PC-3 (cell line): ENCODE data around the gene PIMREG.

Experiments
- EZH2phosphoT487 ChIP-seq: fragments of 300-600 bp; sonication (generic); IDR thresholded peaks from 2 replicates; pipeline ENCODE4 v1.6.1; 2018; ENCODE audit warnings: mild to moderate bottlenecking, antibody characterized with exemption, low read length, borderline replicate concordance
- TF ChIP-seq, protein P1 (sequence below): fragments of 300-600 bp; sonication (generic); conservative IDR thresholded peaks from 2 replicates; pipeline ENCODE4 v1.5.1; 2017; ENCODE audit warnings: antibody characterized with exemption, low read depth, mild to moderate bottlenecking, low read length

- no peak for TF ChIP-seq EZH2phosphoT487
- TF ChIP-seq, protein P1, sequence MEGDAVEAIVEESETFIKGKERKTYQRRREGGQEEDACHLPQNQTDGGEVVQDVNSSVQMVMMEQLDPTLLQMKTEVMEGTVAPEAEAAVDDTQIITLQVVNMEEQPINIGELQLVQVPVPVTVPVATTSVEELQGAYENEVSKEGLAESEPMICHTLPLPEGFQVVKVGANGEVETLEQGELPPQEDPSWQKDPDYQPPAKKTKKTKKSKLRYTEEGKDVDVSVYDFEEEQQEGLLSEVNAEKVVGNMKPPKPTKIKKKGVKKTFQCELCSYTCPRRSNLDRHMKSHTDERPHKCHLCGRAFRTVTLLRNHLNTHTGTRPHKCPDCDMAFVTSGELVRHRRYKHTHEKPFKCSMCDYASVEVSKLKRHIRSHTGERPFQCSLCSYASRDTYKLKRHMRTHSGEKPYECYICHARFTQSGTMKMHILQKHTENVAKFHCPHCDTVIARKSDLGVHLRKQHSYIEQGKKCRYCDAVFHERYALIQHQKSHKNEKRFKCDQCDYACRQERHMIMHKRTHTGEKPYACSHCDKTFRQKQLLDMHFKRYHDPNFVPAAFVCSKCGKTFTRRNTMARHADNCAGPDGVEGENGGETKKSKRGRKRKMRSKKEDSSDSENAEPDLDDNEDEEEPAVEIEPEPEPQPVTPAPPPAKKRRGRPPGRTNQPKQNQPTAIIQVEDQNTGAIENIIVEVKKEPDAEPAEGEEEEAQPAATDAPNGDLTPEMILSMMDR = no peak
Measured at GRCh38 chr17:6426356-6427101, 17.7 kb upstream of the PIMREG start.
